LoVo (cell line): ENCODE data around the gene ISCA1.

Source experiments
- DNase-seq: peaks from one replicate; pipeline ENCODE4 v3.0.0-alpha.2; 2016; ENCODE audit warnings: low spot score

ISCA1 gene

DNA sequence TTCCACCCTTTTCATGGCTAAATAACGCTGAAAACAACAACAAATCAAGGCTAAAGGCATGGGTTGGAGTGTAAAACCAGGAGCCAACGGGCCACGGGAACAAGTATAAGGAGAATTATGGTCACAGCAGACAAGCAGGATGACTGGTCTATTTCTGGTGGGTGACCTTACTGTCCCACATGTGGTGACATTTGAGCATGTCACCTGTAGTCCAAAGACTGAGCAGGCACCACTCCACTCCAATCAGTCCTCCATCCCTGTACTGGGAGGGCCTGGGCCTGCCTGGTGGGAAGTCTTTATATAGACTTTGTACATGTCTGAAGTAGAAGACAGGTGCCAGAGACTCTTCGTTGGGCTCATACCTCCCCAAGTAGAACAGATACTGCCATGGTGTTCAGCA is 59.7 kb downstream of the ISCA1 start:
- no peak for DNase-seq

- DNase-seq: no peak
Observed at GRCh38 chr9:86219606-86220005, 62.7 kb downstream of the ISCA1 start.

GRCh38 chr9:86217076-86217755 is 65.1 kb downstream of the ISCA1 start:
- no peak for DNase-seq
